Hepatic stellate cell (primary cell): ENCODE data around the gene UMAD1.

ENCODE experiments used
- DNase-seq: peaks from one replicate; pipeline ENCODE4 v3.0.0; 2011; ENCODE audit warnings: low spot score

Gene UMAD1

DNA sequence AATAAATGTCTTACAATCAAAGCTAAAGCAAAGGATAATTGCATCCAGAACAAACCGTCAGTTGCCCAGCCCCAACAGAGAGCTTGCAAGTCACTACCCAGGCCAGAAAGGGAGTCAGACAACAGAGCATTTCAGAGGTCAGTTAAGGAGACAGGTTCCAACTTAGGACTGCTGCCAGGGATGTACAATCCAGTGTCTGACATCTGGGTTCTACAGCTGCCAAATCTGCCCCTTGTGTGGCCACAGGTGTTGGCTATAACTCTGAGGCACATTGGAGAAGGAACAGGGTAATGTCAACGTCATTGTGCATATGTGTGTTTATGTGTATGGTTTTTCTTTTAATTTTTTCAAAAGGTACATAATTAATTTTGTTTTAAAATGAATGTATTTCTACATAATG lies 242.8 kb downstream of the UMAD1 start:
- no peak for DNase-seq

DNA sequence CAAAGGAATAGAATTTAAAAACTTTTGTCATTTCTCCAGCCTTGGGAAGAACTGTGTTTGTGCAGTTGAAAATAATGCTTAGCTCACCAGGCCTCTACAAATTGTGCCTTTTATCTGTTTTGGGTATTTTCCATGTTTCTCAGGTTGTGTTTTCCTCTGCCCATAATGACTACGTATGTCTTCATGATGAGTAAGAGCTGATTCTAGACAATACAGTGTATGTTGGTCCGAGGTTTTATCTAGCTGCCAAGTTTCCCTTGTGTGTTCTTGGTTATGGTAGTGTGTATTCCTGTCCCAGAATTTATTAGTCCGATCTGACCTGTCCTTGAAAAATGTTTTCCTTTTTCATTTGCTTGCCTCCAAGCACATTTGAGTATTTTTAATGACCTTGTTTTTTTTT lies 244.3 kb downstream of the UMAD1 start:
- DNase-seq = no peak

DNA sequence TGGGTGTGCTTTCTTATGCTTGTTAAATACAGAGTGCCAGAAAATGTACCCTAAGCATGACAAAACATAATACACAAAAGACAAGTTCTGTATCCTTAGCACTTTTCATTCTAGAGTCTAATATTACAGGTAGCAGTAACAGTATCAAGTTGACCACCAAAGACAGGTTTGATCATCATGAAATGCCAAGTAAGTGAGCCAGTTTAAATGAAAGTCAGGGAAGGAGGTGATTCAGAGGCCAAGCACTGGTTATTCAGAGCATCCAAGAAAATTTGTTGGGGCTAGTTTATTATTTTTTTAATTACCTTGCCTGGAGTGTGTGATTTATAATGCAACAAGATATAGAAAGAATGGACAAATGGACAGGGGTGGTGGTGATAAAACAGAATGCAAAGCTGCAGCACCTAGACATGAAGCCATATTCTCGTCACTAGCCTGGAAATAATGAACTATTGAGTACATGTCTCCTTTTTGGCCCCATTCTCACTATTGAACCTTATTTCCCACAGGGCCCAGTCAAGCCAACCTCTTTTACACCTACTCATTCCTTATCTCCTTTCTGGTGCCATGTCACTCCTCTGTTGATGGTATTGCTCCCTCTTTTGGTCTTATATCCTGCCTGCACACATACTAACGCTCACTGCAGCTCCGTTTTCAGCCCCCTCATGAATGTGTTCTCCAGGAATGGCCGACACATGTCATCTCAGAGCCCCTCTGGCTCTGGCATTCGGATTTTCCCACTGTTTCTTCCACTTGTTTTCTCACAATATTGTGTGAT lies 249.4 kb downstream of the UMAD1 start:
- DNase-seq = no peak

GRCh38 chr7:7895004-7895650 lies 254.6 kb downstream of the UMAD1 start:
- no peak for DNase-seq

- DNase-seq = no peak
These were observed 255.2 kb downstream of the UMAD1 start for GRCh38 chr7:7895754-7896153.

GRCh38 chr7:7897509-7897908 lies 257.0 kb downstream of the UMAD1 start:
- DNase-seq = no peak

DNA sequence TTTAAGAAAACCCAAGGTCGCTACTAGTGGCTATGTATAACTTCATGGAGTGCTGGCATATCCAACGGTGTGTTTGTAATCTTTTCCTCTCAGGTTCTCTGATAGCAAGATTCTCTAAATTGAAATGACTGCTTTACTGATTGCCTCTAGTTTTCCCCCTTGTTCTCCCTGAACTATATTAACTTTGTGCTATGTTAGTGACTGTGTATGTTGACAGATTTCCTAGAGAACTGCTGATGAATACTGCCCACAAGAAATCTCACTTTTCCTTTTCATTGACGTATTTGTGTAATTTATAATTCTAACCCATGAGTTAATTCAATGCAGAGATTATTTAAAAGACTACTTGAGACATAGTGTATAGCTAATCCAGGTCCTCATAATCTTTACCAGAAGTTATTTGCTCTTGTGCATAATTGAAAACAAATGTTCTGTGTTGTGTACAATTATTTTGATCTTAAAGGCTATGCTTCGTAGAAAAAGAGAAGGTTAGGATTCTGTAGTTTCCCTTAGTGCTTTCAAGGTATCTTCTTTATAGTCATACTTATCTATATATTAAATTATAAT lies 257.5 kb downstream of the UMAD1 start:
- DNase-seq = no peak

DNA sequence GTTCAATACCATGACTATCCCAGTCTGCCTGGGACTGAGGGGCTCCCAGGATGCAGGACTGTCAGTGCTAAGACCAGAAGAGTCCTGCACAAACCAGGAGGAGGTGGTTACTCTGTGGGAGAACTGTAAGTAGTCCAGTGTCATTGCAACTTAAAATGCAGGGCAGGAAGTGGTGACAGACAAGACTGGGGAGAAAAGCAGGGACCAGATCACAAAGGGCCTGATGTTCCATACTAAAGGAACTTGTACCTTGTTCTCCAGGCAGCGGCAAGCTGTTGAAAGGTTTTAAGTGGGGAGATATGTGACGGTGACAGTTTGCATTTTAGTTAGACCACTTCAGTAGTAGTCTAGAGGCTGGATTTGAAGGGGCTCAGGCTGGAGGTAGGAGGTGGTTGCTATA lies 262.3 kb downstream of the UMAD1 start:
- DNase-seq = no peak

DNA sequence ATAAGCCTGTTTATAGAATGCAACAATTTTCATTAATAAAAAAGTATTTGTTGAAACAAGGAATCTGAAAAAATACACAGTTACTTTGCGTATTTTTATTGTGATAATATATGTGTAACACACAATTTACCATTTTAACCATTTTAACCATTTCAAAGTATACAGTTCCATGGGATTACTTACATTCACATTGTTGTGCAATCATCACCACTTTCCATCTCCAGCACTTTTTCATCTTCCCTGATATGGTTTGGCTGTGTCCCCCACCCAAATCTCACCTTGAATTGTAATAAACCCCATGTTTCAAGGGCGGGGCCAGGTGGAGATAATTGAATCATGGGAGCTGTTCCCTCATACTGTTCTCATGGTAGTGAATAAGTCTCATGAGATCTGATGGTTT lies 266.8 kb downstream of the UMAD1 start:
- DNase-seq = no peak

- DNase-seq = no peak
These were observed 268.1 kb downstream of the UMAD1 start for GRCh38 chr7:7908622-7909145.

DNA sequence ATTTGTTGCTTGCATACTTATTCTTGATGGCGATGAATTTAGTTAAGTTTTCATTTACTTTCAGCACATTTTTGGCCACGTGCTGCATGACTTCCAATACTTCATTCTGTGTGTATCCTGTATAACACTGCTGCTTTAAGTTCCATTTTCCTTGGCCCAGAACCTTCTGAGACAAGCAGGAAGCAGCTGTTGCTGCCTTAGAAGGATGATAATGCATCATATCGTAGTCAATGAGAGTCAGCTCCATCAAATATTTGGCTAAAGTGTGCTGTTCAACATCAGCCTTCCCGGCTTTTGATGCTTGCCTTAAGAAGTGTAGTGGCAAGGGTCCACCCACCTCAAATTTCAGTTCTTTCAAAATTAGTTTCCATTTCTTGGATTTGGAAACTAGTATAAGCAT lies 268.8 kb downstream of the UMAD1 start:
- DNase-seq = no peak

DNA sequence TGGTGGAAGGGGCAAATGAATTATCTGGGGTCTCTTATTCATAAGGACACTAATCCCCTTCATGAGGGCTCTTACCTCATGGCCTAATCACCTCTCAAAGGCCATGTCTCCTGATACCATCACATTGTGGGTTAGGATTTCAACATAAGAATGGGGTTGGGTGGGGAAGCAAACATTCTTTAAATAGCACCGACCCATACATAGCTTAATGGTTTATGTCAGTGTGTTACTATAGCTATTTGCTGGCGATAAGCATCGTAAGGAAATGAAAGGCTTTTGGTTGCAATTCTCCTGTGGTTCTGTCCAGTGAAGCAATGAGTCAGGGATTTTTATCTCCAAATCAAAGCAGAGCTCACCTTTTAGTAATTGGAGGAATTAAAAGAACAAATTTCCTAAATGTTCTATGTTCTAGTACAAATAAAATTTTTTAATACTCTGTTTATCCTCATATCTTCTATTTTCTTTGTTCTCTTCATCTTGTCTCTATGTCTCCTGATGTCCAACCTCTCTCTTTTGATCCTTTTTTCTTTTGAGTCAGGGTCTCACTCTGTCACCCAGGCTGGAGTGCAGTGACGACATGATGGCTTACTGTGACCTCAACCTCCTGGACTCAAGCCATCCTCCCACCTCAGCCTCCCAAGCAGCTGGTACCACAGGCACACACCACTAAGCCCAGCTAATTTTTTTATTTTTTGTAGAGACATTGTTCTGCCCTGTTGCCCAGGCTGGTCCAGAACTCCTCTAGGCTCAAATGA lies 271.0 kb downstream of the UMAD1 start:
- peak; percentile 24 for DNase-seq

DNA sequence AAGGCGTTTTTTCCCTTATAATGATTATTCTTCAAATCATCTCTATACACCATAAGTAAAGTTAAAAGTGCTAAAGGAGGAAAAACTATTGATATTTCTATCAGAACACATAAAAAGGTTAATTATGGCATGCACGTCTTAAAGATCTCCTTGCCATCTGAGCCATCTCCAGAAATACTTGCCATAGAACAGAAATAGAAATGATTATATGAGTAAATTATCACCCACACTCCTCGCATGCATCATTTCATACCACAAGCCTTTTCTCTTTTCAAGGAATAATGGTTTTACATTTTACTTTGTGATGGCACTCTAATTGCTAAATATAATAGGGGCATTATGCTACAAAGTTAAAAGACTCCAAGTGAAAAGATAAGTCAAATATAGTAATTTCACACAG lies 272.4 kb downstream of the UMAD1 start:
- DNase-seq = no peak

- no peak for DNase-seq
These were observed 273.0 kb downstream of the UMAD1 start for GRCh38 chr7:7913504-7913903.

DNA sequence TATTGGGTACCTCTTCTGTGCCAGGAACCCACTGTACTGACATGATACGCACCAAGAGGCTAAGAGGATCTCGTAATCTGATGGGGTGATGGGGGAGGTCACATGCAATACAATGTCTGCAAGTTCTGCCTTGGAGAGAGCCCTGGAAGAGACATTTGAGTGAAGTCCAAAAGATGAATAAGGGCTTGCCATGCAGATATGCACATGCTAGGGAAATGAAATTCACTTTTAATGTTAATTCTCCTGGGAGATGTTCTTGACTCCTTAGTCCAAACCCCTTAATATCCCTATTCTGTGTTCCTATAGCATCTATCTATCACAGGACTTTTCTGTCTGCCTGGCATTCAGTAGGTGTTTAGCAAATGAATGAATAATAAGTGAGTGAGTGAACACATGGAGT lies 274.0 kb downstream of the UMAD1 start:
- no peak for DNase-seq

- no peak for DNase-seq
These were observed 275.5 kb downstream of the UMAD1 start for GRCh38 chr7:7916064-7916463.

DNA sequence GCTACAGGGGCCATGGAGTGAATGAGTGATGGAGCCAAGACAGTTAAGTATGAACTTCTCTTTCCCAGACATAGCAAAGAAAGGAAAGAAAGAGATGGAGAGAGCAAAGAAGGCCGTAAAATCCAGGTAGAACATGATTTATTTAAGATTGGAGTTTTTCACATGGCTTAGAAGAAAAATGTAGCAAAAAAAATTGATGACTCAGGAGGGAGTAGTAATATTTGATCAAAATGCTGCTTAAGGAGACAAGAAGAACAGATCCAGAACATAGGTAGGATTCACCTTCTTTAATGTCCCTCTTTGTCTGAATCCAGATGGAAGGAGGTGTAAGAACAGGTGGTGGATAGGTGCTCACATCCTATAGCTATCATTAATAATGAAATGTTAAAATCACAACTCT lies 277.0 kb downstream of the UMAD1 start:
- DNase-seq = no peak

GRCh38 chr7:7918736-7919448 lies 278.3 kb downstream of the UMAD1 start:
- DNase-seq = no peak

DNA sequence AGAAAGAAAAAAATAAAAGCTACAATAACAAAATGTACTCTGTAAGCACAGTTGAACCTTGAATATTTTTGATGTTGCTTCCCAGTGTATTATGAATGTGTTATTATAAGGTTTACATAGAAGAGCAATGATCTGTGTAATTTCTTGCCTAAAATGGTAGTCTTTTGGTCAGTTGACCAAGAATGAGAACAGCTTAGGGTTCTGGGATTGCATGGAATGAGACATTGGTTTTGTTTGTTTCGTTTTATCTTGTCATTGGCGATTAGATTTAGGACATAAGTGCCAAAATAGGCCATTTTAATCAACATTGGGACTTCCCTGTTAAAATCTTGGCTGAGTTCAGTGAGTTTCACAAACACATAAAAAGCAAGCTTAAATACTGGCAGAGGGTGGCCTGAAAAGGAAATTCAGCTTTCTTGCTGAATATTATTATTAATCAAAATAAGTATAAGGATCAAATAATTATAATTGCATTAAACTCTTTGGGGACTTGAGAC lies 278.9 kb downstream of the UMAD1 start:
- DNase-seq = no peak

- no peak for DNase-seq
These were observed 279.5 kb downstream of the UMAD1 start for GRCh38 chr7:7920056-7920455.

DNA sequence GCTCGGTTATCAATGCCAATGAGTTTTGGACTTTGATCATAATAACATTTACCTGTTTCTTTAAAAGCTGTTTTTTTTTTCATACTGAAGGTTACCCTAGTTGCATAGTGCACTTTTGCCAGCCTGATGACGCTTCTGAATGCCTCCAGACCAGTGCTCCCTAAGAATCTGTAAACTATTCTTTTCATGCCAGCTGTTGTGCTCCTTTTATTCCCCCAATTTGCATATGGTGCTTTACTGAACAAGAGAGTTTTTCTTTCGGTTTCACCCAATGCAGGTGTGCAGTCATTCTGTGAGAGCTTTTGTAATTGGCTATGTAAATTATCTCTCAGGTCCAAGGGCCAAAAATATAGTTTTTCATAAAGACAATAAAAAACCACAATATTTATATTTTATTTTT lies 279.9 kb downstream of the UMAD1 start:
- no peak for DNase-seq

DNA sequence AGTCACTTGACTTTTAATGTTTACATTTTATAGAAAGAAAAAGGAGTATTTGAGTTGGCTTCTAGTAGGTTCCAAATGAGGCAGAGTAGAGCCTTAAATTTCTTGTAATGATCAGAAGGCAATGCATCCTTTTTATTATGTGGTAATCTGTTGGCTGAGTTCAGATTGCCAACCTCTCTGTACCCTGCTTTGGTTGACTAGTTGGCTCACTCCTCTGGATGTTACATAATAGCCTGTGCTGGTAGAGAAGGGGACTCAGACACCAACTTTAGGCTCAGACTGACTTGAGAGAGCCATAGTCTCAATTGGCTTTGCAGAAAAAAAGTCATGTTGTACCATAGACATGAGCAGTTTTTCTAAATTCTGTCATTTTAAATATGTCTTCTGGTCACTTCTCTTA lies 281.3 kb downstream of the UMAD1 start:
- DNase-seq = no peak
